ENCODE results near the gene MACROD2. TPM values are rescaled to one million over a fixed set of nuclear protein-coding genes. Genes with fewer than 3 reads are reported as not detected.

MACROD2 gene
- total RNA-seq, 1 experiment from 2014 or later: 1.4 TPM

DNA sequence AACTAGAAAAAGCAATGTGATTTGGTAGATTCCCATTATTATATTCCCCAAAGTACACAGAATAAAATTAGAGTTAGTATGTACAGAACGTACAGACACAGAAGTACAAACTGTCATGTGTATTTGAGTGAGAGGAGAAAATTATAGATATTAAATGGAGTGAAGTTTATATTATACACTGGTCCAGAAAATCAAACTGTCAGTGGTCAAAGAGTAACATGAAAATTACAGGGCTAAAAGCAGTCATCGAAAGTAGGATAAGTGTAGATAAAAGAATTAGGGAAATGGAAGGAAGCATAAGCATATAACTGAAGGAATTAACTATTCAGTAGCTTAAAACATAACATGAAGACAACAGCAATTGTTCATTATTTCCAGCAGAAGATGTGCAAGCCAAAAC lies 35.2 kb upstream of the MACROD2 start:
- intact Hi-C loops (cut with micrococcal nuclease; ENCODE audit: unreplicated experiment): no loop called here
- BruUV-seq (replicated peaks): no TSS peak
- H3K36me3 ChIP-seq (ENCODE audit: insufficient read depth, low read length, poor library complexity, severe bottlenecking): no peaks in the 10 kb centered on the region
- H3K9me3 ChIP-seq (ENCODE audit: low read depth, low read length, poor library complexity, severe bottlenecking): no peaks in the 10 kb centered on the region
- TF ChIP-seq, protein P1, sequence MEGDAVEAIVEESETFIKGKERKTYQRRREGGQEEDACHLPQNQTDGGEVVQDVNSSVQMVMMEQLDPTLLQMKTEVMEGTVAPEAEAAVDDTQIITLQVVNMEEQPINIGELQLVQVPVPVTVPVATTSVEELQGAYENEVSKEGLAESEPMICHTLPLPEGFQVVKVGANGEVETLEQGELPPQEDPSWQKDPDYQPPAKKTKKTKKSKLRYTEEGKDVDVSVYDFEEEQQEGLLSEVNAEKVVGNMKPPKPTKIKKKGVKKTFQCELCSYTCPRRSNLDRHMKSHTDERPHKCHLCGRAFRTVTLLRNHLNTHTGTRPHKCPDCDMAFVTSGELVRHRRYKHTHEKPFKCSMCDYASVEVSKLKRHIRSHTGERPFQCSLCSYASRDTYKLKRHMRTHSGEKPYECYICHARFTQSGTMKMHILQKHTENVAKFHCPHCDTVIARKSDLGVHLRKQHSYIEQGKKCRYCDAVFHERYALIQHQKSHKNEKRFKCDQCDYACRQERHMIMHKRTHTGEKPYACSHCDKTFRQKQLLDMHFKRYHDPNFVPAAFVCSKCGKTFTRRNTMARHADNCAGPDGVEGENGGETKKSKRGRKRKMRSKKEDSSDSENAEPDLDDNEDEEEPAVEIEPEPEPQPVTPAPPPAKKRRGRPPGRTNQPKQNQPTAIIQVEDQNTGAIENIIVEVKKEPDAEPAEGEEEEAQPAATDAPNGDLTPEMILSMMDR (conservative IDR thresholded peaks at IDR 0.05; ENCODE audit: low read depth, low read length): no peak
- no peak for TF ChIP-seq EZH2 (IDR thresholded peaks at IDR 0.05; ENCODE audit: borderline replicate concordance, low read depth, low read length, poor library complexity, severe bottlenecking)
- no peaks in the 10 kb centered on the region for H3K4me1 ChIP-seq (ENCODE audit: insufficient read depth, low read length, poor library complexity, severe bottlenecking)
- ChIA-PET POLR2A (ENCODE audit: low non-redundant PET) (no interaction called here), CTCF (no interaction called here)
- no peak for DNase-seq (ENCODE audit: low spot score)
- no peak overlapping the region for H3K4me3 ChIP-seq (ENCODE audit: low read depth, low read length, poor library complexity, severe bottlenecking)
- no peak overlapping the region for H3K27ac ChIP-seq (ENCODE audit: low read depth, low read length, poor library complexity, severe bottlenecking)
- H3K27me3 ChIP-seq (replicated peaks; ENCODE audit: insufficient read depth, low read depth, low read length, poor library complexity): no peaks in the 10 kb centered on the region

DNA sequence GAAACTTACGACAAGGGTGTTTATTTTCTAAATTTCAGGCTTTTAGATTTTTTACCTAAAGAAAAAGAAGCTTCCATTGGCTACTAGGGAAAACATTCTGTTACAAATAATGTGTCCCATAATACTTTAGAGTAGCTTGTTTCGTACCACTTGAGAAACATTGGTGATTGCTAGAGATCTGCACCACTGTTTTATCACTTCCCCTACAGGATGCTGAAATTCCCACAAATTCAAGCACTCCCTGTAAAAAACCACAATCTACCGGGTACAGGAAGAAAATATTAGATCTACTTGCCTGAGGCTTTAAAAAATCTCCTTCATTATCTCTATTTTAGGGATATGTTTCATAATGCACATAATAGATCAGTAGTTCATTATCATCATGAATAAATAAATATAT lies 34.8 kb upstream of the MACROD2 start:
- TF ChIP-seq, protein P1 (conservative IDR thresholded peaks at IDR 0.05; ENCODE audit: low read depth, low read length): no peak
- TF ChIP-seq EZH2 (IDR thresholded peaks at IDR 0.05; ENCODE audit: borderline replicate concordance, low read depth, low read length, poor library complexity, severe bottlenecking): no peak
- POLR2A ChIA-PET (ENCODE audit: low non-redundant PET): interaction anchor here (0.7 kb wide), 1 partner anchor 14 kb away, joined by 3 read pairs; no protein-coding TSS in a partner anchor
- intact Hi-C loops (cut with micrococcal nuclease; ENCODE audit: unreplicated experiment): no loop called here
- DNase-seq (ENCODE audit: low spot score): no peak
- H3K36me3 ChIP-seq (ENCODE audit: insufficient read depth, low read length, poor library complexity, severe bottlenecking): no peaks in the 10 kb centered on the region
- no peak overlapping the region for H3K27ac ChIP-seq (ENCODE audit: low read depth, low read length, poor library complexity, severe bottlenecking)
- CTCF ChIA-PET: no interaction called here
- no peaks in the 10 kb centered on the region for H3K9me3 ChIP-seq (ENCODE audit: low read depth, low read length, poor library complexity, severe bottlenecking)
- H3K4me3 ChIP-seq (ENCODE audit: low read depth, low read length, poor library complexity, severe bottlenecking): no peak overlapping the region
- no TSS peak for BruUV-seq (replicated peaks)
- no peaks in the 10 kb centered on the region for H3K4me1 ChIP-seq (ENCODE audit: insufficient read depth, low read length, poor library complexity, severe bottlenecking)
- H3K27me3 ChIP-seq (replicated peaks; ENCODE audit: insufficient read depth, low read depth, low read length, poor library complexity): no peaks in the 10 kb centered on the region

DNA sequence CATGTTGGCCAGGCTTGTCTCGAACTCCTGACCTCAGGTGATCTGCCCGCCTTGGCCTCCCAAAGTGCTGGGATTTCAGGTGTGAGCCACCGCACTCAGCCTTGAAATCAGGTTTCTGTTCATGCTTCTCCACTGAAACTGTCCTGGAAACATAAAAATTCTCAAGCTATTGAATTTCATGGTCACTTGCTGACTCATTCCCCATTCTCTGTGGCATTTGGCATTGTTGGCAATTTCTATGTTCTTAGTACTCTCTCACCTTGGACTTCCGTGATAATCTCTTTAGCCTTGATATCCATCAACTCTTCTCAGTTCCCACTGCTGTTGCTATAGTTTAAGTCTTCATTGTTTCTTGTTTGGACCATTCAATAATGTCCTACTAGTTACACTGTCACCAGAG lies 11.1 kb upstream of the MACROD2 start:
- no peak overlapping the region for H3K4me3 ChIP-seq (ENCODE audit: low read depth, low read length, poor library complexity, severe bottlenecking)
- H3K9me3 ChIP-seq (ENCODE audit: low read depth, low read length, poor library complexity, severe bottlenecking): no peaks in the 10 kb centered on the region
- POLR2A ChIA-PET (ENCODE audit: low non-redundant PET): no interaction called here
- no peak for DNase-seq (ENCODE audit: low spot score)
- intact Hi-C loops (cut with micrococcal nuclease; ENCODE audit: unreplicated experiment): no loop called here
- CTCF ChIA-PET: no interaction called here
- no TSS peak for BruUV-seq (replicated peaks)
- no peaks in the 10 kb centered on the region for H3K27me3 ChIP-seq (replicated peaks; ENCODE audit: insufficient read depth, low read depth, low read length, poor library complexity)
- no peaks in the 10 kb centered on the region for H3K4me1 ChIP-seq (ENCODE audit: insufficient read depth, low read length, poor library complexity, severe bottlenecking)
- TF ChIP-seq EZH2 (IDR thresholded peaks at IDR 0.05; ENCODE audit: borderline replicate concordance, low read depth, low read length, poor library complexity, severe bottlenecking): no peak
- TF ChIP-seq, protein P1 (conservative IDR thresholded peaks at IDR 0.05; ENCODE audit: low read depth, low read length): no peak
- no peaks in the 10 kb centered on the region for H3K36me3 ChIP-seq (ENCODE audit: insufficient read depth, low read length, poor library complexity, severe bottlenecking)
- no peak overlapping the region for H3K27ac ChIP-seq (ENCODE audit: low read depth, low read length, poor library complexity, severe bottlenecking)
